GM21367 (cell line): ENCODE data around the gene ITPR1.

Experiments
- ATAC-seq: cut with Tn5 transposase; IDR thresholded peaks from one replicate; pipeline ENCODE4 v1.9.1; 2021; ENCODE audit not compliant: unreplicated experiment

The ITPR1 gene

DNA sequence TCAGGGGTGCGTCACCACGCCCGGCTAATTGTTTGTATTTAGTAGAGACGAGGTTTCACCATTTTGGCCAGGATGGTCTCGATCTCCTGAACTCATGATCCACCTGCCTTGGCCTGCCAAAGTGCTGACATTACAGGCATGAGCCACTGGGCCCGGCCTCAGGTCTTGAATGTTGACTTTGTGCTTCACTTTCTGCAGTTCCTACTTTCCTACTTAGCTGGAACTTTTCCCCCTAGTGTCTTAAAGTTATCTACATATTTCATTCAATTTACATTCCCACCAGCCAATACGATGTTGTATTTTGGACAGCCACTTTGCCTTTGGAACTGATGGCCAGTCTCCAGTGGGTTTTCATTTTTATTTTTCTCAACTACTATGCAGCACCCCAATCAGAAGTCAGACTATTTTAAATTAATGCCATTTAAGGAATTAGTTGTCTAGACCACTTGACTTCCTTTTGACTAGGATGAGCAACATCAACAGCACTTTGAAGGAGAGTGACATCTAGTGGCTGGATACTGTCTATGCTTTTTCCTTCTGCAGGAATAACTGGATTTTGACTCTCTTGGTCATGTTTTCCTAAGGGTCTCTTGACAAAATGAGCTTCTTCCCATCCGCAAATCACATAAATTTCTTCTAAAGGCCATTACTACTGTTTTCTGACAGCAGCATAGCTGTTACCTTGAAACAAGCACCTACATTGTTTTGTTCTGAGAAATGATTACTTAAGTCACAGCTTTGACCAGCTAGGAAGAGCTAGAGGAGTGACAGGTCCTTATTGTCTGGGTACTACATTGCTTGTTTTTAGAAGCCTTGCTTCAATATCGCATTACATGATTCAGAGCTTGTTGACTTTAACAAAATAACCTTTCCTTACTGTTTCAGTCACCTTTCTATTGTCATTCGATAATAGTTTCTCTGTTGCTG lies 140.2 kb downstream of the ITPR1 start:
- peak; percentile 70 for ATAC-seq

DNA sequence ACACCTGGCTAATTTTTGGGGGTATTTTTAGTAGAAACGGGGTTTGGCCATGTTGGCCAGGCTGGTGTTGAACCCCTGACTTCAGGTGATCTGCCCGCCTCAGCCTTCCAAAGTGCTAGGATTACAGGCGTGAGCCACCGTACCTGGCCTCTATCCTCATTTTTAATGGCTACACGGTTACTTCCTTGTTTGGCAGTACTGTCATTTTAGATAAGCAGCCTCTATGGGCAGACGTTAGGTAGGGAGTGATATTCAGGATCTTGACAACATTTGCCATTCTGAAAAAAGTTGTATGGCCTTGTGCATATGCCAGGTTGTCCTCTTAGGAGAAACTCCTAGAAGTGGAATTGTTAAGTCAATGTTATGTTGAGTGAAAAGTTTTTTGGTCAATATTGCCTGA lies 141.7 kb downstream of the ITPR1 start:
- ATAC-seq: no peak

DNA sequence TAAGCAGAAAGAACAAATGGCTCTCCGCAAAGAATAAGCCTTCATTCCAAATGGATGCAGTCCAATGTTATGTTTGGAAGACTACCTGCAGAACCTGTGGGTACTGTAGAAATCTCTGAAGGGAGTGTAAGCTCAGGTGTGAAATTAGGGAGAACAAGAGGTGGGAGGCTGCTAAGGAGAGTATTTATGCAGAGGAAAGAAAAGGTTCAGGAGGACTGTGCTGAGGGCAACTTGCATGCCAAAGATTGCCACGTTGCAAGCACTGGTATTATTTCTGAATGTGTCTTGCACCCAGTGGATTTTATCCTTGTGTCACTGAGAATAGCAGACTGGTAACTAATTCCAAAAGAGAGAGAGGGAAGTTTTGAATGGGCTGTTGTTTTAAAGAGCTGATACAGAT lies 144.1 kb downstream of the ITPR1 start:
- ATAC-seq: no peak

DNA sequence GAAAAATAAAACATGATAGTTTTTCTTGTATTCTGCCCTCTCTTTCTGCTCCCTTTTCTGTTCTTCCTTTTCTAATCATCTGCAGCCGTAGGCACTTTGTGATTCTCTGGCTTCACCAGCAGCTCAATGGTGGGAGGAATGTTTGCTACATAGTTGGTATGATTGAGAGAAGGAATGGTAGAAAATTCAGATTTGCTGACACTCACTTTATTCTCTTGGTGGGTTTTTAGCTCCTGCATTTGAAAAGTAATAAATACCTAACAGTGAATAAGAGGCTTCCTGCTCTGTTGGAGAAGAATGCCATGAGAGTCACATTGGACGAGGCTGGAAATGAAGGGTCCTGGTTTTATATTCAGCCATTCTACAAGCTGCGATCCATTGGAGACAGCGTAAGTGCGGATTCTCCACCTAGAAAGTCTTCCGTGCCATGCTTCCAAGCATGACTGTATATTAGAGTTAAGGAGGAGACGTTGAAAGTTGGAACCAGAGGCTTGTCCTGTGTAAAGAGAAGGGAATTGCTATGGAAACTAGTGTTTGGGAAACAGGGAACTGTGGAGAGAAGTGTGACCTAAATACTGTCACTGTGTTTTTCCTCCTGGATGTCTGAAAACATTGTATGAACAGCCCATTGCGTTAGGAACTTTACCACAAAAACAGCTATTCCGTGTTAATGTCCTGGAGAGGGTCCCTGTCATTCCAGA lies 148.9 kb downstream of the ITPR1 start:
- ATAC-seq: no peak

DNA sequence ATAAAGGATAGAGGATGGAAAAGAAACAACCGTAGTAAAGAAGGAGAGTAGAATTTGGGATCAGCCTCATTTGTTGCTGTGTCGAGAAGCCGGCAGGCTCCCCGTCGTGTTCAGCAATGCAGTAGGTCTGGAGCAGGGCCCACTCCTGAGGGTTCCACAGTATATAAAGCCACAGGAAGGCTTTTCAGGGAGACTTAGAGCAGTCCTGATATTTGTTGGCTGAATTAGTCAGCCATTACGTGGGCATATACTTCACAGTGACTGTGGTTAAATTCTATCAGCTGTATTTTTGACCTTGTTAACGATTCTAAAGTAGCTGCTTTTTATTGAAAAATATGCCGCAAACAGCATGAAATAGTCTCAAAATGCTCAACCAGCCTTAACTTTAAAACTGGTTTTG lies 149.5 kb downstream of the ITPR1 start:
- ATAC-seq: no peak

DNA sequence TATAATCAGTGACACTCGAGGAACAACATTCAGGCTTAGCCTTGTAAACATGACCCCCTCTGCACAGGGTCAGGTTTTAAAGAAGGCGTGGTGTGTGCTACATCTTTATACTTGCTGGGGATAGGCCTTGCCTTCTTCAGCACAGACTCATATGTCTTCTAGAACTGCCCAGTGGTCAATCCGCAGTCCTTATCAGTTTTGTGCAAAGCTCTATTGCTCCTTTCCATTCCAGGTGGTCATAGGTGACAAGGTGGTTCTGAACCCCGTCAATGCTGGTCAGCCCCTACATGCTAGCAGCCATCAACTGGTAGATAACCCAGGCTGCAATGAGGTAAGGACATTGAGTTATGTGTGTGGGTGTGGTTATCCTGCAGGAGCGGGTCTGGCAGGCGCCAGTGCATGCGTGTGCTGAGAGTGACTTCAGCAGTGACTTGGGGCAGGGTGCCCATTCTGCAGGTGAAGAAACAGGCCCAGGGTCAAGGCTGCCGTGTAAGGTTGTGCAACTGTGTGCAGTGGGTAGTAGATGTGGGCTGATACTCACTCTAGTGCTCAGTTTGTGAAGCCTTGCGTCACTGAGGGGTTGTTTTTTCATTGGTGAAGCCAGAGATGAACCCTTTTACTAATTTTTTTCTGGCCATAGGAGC lies 150.9 kb downstream of the ITPR1 start:
- ATAC-seq: no peak

DNA sequence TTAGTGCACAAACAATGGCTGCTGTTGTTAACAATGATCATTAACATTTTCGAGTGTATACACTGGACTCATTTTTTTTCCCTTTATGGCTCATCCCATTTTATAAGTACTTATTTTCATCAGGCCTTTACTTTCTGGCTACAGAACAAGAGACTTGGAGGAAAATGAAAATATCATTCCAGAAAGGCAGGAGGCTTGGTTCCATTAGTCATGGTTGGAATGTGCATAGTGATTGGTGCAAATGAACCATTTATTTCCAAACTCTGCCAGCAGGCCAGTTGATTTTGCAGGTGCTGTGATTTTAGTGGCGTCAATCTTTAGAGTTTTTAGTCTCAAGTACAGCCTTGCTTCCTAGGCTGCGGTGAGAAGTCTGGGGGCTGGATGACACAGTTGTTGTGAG lies 151.8 kb downstream of the ITPR1 start:
- no peak for ATAC-seq

DNA sequence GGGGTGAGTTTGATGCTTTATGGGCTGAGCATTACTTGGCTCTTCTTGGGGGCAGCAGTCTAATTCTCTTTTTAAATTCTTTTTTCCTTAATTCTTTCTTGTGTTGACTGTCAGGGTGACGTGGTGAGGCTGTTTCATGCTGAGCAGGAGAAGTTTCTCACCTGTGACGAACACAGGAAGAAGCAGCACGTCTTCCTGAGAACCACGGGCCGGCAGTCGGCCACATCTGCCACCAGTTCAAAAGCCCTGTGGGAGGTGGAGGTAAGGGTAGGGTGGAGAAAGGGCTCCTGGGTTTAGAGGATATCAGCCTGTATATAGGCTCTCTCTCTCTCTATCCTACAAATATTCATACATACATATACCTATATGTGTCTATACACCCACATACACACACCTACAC lies 152.3 kb downstream of the ITPR1 start:
- no peak for ATAC-seq

DNA sequence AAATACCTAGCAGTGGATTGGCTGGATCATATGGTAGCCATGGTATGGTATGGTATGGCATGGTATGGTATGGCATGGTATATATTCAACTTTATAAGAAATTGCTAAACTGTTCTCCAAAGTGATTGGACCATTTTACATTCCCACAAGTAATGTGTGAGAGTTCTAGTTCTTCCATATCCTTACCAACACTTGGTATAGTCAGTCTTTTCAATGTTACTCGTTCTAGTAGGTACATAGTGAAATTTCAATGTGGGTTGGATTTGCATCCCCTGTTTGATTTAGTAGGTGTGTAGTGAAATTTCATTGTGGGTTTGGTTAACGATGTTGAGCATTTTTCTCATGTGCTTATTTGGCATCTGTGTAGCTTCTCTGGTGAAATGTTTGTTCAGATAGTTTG lies 154.3 kb downstream of the ITPR1 start:
- ATAC-seq: no peak

DNA sequence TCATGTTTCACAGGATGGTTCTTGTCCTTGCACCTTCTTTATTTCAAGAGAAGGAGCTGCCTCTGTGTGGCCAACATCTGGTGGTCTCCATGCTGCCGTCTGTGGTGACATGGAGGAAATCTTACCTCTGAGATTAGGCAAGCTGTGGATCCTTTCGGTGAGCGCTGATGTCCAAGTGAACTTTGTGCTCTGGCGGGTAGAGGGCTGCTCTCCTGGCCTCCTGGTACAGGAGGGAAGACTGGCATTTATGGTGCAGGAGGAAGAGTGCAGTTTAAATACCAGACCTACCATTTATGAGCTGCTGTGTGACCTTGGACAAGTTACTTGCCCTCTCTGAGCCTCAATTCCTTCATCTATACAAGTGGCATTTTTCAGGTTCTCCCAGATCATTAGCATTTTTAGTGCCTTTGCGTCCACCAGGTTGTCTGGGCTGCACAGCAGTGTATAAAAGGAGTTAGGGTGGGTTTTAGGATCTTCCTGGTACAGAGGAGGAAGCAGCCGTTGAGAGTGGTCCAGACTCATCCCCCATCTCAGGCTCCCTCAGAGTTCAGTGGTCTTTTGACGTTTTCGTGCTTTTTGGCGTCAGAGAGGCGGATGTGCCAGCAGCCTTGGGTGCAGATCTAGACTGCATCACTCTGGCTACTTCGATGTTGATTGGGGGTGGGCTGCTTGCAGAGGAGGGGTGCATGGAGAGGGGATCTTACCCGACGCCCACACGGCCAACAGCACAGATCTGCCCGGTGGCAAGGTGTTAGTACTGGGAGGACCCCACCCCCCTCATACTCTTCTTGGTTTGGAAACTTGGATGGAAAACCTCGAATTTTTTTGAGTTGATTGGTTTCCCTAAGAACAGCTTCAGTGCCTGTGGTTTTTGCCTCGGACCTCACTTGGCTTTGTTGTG lies 162.2 kb downstream of the ITPR1 start:
- ATAC-seq: no peak

DNA sequence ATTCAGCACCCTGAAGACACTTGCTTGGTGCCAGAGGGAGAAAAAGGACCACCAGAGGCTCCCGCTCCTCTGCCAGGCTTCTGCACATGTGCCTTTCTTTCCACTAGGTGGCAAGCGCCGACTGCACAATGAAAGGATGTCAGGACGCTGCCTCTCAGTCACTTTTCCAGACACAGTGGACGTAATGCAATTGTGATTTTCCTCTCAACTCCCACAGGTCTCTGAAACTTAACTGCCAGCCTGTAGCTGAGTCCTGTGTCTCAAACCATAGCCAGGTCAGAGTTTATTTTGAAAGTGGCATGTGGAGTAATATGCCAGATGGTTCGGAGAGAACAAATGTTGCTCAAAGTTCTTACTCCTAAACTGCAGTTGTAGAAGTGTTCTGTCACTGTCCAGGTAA lies 162.9 kb downstream of the ITPR1 start:
- no peak for ATAC-seq

DNA sequence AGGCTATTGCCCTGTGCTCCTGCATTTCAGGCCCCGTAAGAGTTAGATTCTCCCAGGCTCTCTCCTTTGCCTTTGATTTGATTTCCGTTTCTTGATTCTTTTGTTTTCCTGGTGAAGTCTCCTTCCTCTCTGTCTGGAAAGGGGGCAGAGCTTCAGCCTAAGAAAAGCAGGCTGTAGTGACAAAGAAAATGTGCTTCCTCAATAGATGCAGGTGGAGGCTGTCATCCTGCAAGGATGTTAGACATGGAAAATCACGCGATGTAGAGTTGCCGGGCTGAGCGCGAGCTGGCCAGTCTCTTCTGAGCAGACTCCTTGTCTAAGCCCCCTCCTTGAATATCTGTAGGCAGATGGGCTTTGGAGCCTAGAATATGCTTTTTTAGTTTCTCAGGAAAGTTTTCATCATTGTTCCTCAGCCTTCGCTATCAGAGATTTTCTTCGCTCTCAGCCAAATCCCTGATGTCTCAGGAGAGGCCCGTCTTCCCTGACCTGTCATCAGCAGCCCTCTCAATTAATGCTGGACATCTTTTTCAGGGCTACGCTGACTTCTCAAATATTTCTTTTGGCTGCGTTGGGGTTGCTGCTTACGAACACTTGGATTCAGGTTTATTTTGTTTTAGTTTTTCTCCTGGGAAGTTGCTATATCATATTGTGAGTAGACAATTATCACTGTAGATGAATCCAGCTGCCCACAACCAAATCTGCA lies 163.6 kb downstream of the ITPR1 start:
- no peak for ATAC-seq

DNA sequence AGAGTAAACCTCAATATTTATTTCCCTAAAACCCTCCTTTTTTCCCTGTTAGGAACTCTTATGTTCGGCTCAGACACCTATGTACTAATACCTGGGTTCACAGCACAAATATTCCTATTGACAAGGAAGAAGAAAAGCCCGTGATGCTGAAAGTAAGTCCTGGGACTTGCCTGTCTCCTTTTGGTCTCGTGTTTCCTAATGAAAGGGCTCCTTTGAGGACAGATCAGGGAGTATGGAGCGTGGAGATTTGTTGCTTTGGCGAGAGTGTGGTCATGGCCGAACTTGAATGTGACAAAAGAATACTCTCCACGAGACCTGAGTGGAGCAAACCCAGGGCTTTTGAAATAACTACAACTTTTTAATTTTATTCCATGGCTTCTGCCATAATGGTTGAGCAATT lies 167.8 kb downstream of the ITPR1 start:
- ATAC-seq: no peak

DNA sequence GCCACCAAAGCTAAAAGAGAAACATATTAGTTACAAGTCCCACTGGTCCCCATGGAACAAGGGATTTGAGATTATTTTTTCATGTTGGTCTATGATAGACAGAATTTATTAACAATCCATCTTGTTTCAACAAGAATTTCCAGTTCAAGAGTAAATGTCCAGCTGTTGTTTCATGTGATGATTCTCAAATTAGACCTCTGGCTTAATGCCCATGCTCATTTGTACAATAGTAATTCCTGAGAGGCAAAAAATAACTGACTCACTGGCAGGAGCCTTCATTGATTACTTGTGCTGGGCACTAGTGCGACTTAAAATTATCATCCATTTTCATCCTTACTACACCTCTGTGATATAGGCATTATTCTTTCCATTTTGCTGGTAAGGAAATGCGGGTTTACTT lies 171.3 kb downstream of the ITPR1 start:
- no peak for ATAC-seq

DNA sequence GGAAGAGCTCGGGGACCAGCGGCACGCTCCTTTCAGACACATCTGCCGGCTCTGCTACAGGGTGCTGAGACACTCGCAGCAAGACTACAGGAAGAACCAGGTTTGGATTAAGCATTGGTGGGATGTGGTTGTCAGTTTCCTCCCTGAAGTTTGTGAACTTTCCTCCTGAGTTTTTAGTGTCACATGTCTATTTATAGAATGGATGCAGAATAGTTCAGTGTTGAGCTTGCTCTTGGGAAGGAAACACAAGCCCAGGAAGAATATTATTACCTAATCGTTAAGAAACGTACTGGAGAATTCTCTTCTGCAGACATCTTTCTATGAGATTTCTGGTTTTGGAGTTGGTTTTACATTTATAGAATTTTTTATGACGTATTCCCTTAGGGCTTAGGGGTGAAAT lies 172.0 kb downstream of the ITPR1 start:
- no peak for ATAC-seq

DNA sequence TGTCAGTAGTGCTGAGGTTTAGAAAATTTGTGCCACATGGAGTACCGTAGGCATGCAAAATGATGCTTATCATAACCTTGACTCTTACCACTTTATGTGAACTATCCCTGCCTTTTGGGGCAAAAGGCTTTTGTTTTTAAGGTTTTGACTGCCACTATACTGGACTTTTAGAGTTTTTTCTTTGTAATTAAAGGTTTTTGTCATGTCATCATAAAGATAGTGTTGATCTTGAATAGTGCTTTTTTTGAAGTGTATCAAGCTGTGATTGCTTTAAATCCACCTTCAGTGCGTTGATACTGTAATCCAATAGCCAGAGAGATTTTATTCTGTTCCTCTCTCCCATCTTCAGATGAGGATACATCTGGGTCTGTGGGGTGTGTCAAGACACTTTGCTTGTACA lies 172.9 kb downstream of the ITPR1 start:
- no peak for ATAC-seq

DNA sequence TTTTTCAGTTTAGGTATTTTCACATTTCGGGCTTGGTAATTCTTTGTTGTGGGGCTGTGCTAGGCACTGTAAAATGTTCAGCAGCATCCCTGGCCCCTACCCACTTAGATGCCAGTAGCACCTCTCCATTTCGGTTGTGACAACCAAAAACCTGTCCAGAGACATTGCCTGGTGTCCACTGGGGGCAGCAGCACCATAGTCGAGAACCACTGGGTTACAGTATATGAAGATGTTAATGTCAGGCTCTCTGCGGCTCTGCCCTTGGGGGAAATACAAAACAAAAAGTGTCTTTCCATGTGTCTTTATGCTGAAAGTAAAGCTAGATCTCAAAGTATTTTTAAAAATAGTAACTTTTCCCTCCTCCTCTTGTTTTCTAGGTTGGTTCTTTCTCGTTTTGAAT lies 177.2 kb downstream of the ITPR1 start:
- no peak for ATAC-seq

DNA sequence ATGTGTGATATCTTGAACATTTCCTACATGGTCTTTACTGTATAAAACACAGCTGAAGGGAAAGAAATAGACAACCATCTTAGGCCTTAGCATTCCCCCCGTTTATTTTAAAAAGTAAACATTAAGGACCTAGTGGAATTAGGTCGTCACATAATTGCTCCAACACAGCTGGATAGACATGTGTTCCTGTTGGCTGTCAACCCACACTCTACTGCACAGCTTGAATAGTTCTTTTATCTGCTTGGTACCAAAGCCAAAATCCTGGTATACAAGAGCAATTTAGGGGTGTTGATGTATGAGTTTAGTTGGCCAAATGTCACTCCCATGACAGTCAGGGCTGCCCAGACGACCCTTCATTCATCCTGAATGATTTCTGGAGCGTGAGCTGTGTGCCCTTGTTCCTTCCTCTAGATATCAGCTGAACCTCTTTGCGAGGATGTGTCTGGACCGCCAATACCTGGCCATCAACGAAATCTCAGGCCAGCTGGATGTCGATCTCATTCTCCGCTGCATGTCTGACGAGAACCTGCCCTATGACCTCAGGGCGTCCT lies 179.7 kb downstream of the ITPR1 start:
- ATAC-seq: no peak

DNA sequence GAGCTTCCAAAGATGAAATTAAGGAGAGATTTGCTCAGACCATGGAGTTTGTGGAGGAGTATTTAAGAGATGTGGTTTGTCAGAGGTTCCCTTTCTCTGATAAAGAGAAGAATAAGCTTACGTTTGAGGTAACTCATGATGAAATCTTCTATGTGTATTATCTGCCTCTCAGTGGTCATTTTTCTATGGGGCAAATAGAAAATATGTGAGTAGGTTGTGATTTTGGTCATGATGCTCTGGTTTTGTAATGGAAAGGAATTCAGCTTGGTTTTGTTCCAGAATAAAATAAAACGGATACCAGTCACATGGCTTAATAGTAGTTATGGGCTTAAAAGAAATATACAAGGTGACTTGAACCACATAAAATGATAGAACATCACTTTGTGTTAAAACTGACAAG lies 181.1 kb downstream of the ITPR1 start:
- ATAC-seq: no peak

DNA sequence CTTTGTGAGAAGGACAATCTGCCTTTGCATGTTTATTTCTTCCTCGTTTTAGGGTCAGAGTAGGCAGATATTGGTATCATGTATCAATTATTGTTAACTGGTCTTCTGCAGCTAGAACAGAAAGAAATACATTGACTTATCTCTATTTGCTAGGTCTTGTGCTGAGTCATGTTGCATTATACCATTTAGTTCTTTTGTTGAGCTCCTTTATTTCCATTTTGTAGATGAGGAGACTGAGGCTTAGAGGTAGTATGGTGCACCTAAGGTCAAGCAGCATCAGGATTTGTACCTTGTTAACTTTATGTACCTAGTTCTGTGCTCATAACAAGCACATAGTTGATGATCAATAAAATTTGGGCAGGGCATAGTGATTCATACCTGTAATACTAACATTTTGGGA lies 182.6 kb downstream of the ITPR1 start:
- ATAC-seq: no peak
